Keratinocyte (primary cell): Measurements from ENCODE around the gene UHRF2. TPM values are rescaled to one million over a fixed set of nuclear protein-coding genes. Genes with fewer than 3 reads are reported as not detected.

ENCODE experiments used
- DNase-seq: peaks from one replicate; pipeline ENCODE4 v3.0.0-alpha.2; 2011; ENCODE audit warnings: low read depth, missing footprints, low spot score
- FAIRE-seq: peaks from 2 replicates; lab custom pipeline; 2011; peaks lifted over from hg19 to GRCh38; lab: Jason Lieb, UNC
- H2AFZ ChIP-seq: 2 replicates; pipeline ENCODE4 v1.6.0; 2012; ENCODE audit warnings: low read length, control low read depth, inconsistent platforms; ENCODE audit not compliant: control insufficient read depth
- H3K27ac ChIP-seq: 2 replicates; pipeline ENCODE4 v1.5.1; 2011; ENCODE audit warnings: low read length; ENCODE audit not compliant: control insufficient read depth, insufficient read depth
- H3K27me3 ChIP-seq: 3 replicates; pipeline ENCODE4 v1.6.0; 2011; ENCODE audit warnings: low read length; ENCODE audit not compliant: control insufficient read depth, insufficient read depth; ENCODE audit errors: extremely low read depth
- H3K36me3 ChIP-seq, 2 experiments: 2 replicates in 1 of 2; 3 replicates in 1 of 2; pipeline ENCODE4 v1.5.1; 2011; ENCODE audit warnings: low read length in 2 of 2, mild to moderate bottlenecking in 1 of 2; ENCODE audit not compliant: control insufficient read depth in 2 of 2, insufficient read depth in 2 of 2; ENCODE audit errors: extremely low read depth in 1 of 2
- H3K4me1 ChIP-seq: 3 replicates; pipeline ENCODE4 v1.5.1; 2011; ENCODE audit warnings: low read length; ENCODE audit not compliant: control insufficient read depth, insufficient read depth; ENCODE audit errors: extremely low read depth
- H3K4me2 ChIP-seq: 3 replicates; pipeline ENCODE4 v1.6.0; 2011; ENCODE audit warnings: low read depth, low read length; ENCODE audit not compliant: control insufficient read depth, insufficient read depth; ENCODE audit errors: extremely low read depth
- H3K4me3 ChIP-seq, 3 experiments: fragments of 200-600 bp in 1 of 3; sonication (generic) in 1 of 3; 2 replicates in 2 of 3; 3 replicates in 1 of 3; pipeline ENCODE4 v1.5.1; 2011 to 2016; ENCODE audit warnings: low read length in 3 of 3, mild to moderate bottlenecking in 3 of 3, control low read depth in 2 of 3, inconsistent platforms in 1 of 3, low read depth in 1 of 3, mixed read lengths in 1 of 3, mixed run types in 1 of 3, moderate library complexity in 1 of 3; ENCODE audit not compliant: control insufficient read depth in 2 of 3, insufficient read depth in 2 of 3; ENCODE audit errors: extremely low read depth in 1 of 3
- H3K79me2 ChIP-seq: 2 replicates; pipeline ENCODE4 v1.6.0; 2012; ENCODE audit warnings: low read length; ENCODE audit not compliant: control insufficient read depth, insufficient read depth
- H3K9ac ChIP-seq: 3 replicates; pipeline ENCODE4 v1.6.0; 2011; ENCODE audit warnings: low read length; ENCODE audit not compliant: control insufficient read depth, insufficient read depth; ENCODE audit errors: extremely low read depth
- H3K9me1 ChIP-seq: 3 replicates; pipeline ENCODE4 v1.6.0; 2011; ENCODE audit warnings: low read length; ENCODE audit not compliant: control insufficient read depth, insufficient read depth; ENCODE audit errors: extremely low read depth
- H3K9me3 ChIP-seq: 2 replicates; pipeline ENCODE4 v1.5.1; 2012; ENCODE audit warnings: low read depth, low read length; ENCODE audit not compliant: control insufficient read depth
- H4K20me1 ChIP-seq: 3 replicates; pipeline ENCODE4 v1.6.0; 2011; ENCODE audit warnings: low read length; ENCODE audit not compliant: control insufficient read depth, insufficient read depth; ENCODE audit errors: extremely low read depth
- EZH2 ChIP-seq: IDR thresholded peaks from one replicate; pipeline ENCODE4 v1.6.1; 2012; ENCODE audit warnings: inconsistent platforms, mild to moderate bottlenecking, low read length, moderate library complexity
- dilution Hi-C: fragments of 300-500 bp; cut with MboI; formaldehyde crosslinking; loops from one replicate; pipeline ENCODE4 v1.7.0; 2020; ENCODE audit warnings: low sequenced_read_pairs; ENCODE audit not compliant: extremely low pct_ligation_motif_present
- polyA plus RNA-seq, 5 experiments: library from polyadenylated mRNA; depleted of rRNA in 3 of 5; stranded (reverse) in 3 of 5; stranded (forward) in 1 of 5; unstranded in 1 of 5; fragments of >200 nt; gene quantifications; 1 replicate in 1 of 5; 2 replicates in 3 of 5; 3 replicates in 1 of 5; pipeline versions ENCODE4 v1.2.1 to v1.2.3, GENCODE V29; 2011 to 2012; ENCODE audit warnings: missing spikeins in 2 of 5, low read depth in 1 of 5, low replicate concordance in 1 of 5
- TF ChIP-seq, protein P1 (sequence below), 3 experiments: IDR thresholded peaks in 1 of 3; conservative IDR thresholded peaks in 1 of 3; optimal IDR thresholded peaks in 1 of 3; 2 replicates in 2 of 3; 3 replicates in 1 of 3; pipeline versions ENCODE3 to v1.5.1; 2011; ENCODE audit warnings: low read length in 3 of 3, mild to moderate bottlenecking in 3 of 3, moderate library complexity in 2 of 3, control low read depth in 1 of 3, inconsistent platforms in 1 of 3; ENCODE audit not compliant: insufficient read depth in 2 of 3; ENCODE audit errors: extremely low read depth in 1 of 3

The UHRF2 gene
- polyA plus RNA-seq, 1 donor (not counting 4 experiments of a cell fraction or from before 2014, with no cell fraction given) = 77.0 TPM

DNA sequence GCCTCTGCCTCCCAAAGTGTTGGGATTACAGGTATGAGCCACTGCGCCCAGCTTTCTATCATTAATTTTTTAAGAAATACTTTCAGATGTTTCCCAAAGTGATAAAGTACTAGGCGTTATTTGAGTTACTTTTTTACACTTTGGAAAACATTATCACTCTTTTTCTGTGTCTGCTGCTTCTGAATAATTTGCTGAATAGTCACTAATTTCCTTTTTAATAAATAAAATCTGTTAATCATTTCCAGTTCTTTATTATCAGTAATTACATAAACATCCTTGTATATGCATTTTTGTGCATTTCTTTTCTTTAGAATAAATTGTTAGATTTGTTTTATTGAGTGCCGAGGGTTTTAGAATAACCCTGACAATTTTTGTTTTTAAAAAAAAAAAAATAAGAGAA is 48.6 kb downstream of the UHRF2 start:
- H3K79me2 ChIP-seq = peaks cover 84% of the 10 kb centered on the region
- DNase-seq (no peak), FAIRE-seq (no peak)
- no peaks in the 10 kb centered on the region for H3K9me3 ChIP-seq
- peaks cover 2 to 13% of the 10 kb centered on the region in 2 experiments for H3K36me3 ChIP-seq
- H4K20me1 ChIP-seq = no peaks in the 10 kb centered on the region
- H3K9ac ChIP-seq = no peak overlapping the region
- H3K9me1 ChIP-seq = no peaks in the 10 kb centered on the region
- H3K27me3 ChIP-seq = no peaks in the 10 kb centered on the region
- no peaks in the 10 kb centered on the region for H3K4me1 ChIP-seq
- H3K4me3 ChIP-seq = no peak overlapping the region
- dilution Hi-C loops = no loop called here
- TF ChIP-seq, protein P1, sequence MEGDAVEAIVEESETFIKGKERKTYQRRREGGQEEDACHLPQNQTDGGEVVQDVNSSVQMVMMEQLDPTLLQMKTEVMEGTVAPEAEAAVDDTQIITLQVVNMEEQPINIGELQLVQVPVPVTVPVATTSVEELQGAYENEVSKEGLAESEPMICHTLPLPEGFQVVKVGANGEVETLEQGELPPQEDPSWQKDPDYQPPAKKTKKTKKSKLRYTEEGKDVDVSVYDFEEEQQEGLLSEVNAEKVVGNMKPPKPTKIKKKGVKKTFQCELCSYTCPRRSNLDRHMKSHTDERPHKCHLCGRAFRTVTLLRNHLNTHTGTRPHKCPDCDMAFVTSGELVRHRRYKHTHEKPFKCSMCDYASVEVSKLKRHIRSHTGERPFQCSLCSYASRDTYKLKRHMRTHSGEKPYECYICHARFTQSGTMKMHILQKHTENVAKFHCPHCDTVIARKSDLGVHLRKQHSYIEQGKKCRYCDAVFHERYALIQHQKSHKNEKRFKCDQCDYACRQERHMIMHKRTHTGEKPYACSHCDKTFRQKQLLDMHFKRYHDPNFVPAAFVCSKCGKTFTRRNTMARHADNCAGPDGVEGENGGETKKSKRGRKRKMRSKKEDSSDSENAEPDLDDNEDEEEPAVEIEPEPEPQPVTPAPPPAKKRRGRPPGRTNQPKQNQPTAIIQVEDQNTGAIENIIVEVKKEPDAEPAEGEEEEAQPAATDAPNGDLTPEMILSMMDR (optimal IDR thresholded peaks at IDR 0.05 in 1 of 3, IDR thresholded peaks at IDR 0.05 in 1 of 3, conservative IDR thresholded peaks at IDR 0.05 in 1 of 3; ENCODE audit: extremely low read depth in 1 of 3, insufficient read depth in 2 of 3, low read length in 3 of 3) = no peak
- TF ChIP-seq EZH2 = no peak
- H3K27ac ChIP-seq = no peak overlapping the region
- no peak overlapping the region for H3K4me2 ChIP-seq
- H2AFZ ChIP-seq = no peak overlapping the region

DNA sequence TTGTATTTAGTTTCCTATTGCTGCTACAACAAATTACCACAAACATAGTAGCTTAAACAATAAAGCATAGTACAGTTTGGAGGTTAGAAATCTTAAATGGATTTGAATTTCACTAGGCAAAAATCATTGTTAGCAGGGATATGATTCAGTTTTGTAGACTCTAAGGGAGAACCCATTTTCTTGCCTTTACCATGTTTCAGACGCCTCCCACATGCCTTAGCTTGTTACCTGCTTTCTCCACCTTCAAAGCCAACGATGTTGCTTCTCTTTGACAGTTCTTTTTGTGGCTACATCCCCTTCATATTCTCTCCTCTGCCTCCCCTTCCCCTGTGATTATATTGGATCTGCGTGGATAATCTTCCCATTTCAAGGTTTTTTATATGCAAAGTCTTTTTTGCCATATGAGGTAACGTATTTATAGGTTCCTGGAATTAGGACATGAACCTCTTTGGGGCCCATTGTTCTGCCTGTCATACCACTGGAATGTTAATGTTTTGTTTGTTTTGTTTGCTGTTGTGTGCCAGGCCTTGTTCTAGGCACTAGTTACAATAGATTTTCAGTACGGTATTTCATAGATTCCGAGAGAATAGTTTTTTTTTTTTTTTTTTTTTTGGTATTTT is 54.1 kb downstream of the UHRF2 start:
- no peak overlapping the region for H3K27ac ChIP-seq
- H3K9me1 ChIP-seq = no peaks in the 10 kb centered on the region
- peaks cover 0 to 23% of the 10 kb centered on the region in 2 experiments for H3K36me3 ChIP-seq
- dilution Hi-C loops = no loop called here
- DNase-seq (no peak), FAIRE-seq (peak; percentile 53)
- no peaks in the 10 kb centered on the region for H3K4me1 ChIP-seq
- TF ChIP-seq, protein P1 (optimal IDR thresholded peaks at IDR 0.05 in 1 of 3, IDR thresholded peaks at IDR 0.05 in 1 of 3, conservative IDR thresholded peaks at IDR 0.05 in 1 of 3; ENCODE audit: extremely low read depth in 1 of 3, insufficient read depth in 2 of 3, low read length in 3 of 3) = no peak
- TF ChIP-seq EZH2 = no peak
- peaks cover 71% of the 10 kb centered on the region for H3K79me2 ChIP-seq
- no peaks in the 10 kb centered on the region for H4K20me1 ChIP-seq
- H3K4me3 ChIP-seq = no peak overlapping the region
- H3K9ac ChIP-seq = no peak overlapping the region
- no peak overlapping the region for H2AFZ ChIP-seq
- H3K9me3 ChIP-seq = no peaks in the 10 kb centered on the region
- no peaks in the 10 kb centered on the region for H3K27me3 ChIP-seq
- no peak overlapping the region for H3K4me2 ChIP-seq
